Thyroid gland (tissue), 4 donors: Measurements from ENCODE around the gene GLRA2. TPM values are rescaled to one million over a fixed set of nuclear protein-coding genes. Genes with fewer than 3 reads are reported as not detected.

ENCODE experiments used
- DNase-seq, 2 donors: peaks; one replicate each; pipeline ENCODE4 v3.0.0-alpha.2; 2019
- H3K27ac ChIP-seq, 3 donors: fragments of 200-600 bp; sonication (generic); 1 replicate in 2 of 3; 2 replicates in 1 of 3; pipeline ENCODE4 v1.5.1; 2016 to 2019; ENCODE audit warnings: mild to moderate bottlenecking in 1 of 3, moderate library complexity in 1 of 3
- H3K27me3 ChIP-seq: fragments of 200-600 bp; sonication (generic); one replicate; pipeline ENCODE4 v1.5.1; 2019
- H3K36me3 ChIP-seq, 2 donors: fragments of 200-600 bp; sonication (generic); one replicate each; pipeline ENCODE4 v1.5.1; 2016 to 2019
- H3K4me1 ChIP-seq, 2 donors: fragments of 200-600 bp; sonication (generic); one replicate each; pipeline ENCODE4 v1.5.1; 2017 to 2019
- H3K4me3 ChIP-seq, 3 donors: fragments of 200-600 bp; sonication (generic); replicated peaks in 1 of 3; 1 replicate in 2 of 3; 2 replicates in 1 of 3; pipeline ENCODE4 v1.5.1; 2016; ENCODE audit warnings: mild to moderate bottlenecking in 1 of 3
- H3K9me3 ChIP-seq: fragments of 200-600 bp; sonication (generic); one replicate; pipeline ENCODE4 v1.5.1; 2017
- CTCF ChIP-seq, 6 experiments: fragments of 200-600 bp in 3 of 6; fragments of 450-650 bp in 3 of 6; sonication (generic) in 3 of 6; IDR thresholded peaks; one replicate each; pipeline ENCODE4 v1.5.1; 2016 to 2019; ENCODE audit warnings: antibody characterized with exemption in 6 of 6, mild to moderate bottlenecking in 2 of 6, inconsistent platforms in 1 of 6, moderate library complexity in 1 of 6
- POLR2A ChIP-seq, 2 donors: fragments of 450-650 bp; IDR thresholded peaks; one replicate each; pipeline ENCODE4 v1.6.1; 2017; ENCODE audit warnings: antibody characterized with exemption in 2 of 2, mild to moderate bottlenecking in 2 of 2, moderate library complexity in 1 of 2
- WGBS, 2 donors: methylation state at CpG; one replicate each; pipeline ENCODE4 v1.1.5; 2017; 5-methylcytosine and 5-hydroxymethylcytosine counted together
- intact Hi-C: fragments of 100-400 bp; cut with DNase I; formaldehyde crosslinking; loops from one replicate; pipeline ENCODE4 v1.15.1; 2023
- total RNA-seq, 4 donors: library from RNA; depleted of rRNA; stranded (reverse); fragments of >200 nt; gene quantifications; one replicate each; pipeline ENCODE4 v1.2.3, GENCODE V29; 2016

GLRA2 gene
- total RNA-seq, 4 donors from 2014 or later: not detected

GRCh38 chrX:14758029-14758491, 228.7 kb downstream of the GLRA2 start:
- Histone ChIP-seq H3K27ac (no peak overlapping the region), H3K27me3 (no peaks in the 10 kb centered on the region), H3K4me1 (no peaks in the 10 kb centered on the region), H3K4me3 (no peak overlapping the region), H3K36me3 (no peaks in the 10 kb centered on the region), H3K9me3 (no peaks in the 10 kb centered on the region)
- no peak for TF ChIP-seq POLR2A (IDR thresholded peaks at IDR 0.05)
- TF ChIP-seq CTCF (IDR thresholded peaks at IDR 0.05): no peak
- DNase-seq: no peak
- 94 to 95% methylated on average over 2 of the region's 6 CpGs for WGBS, 2 donors
- intact Hi-C loops: no loop called here

GRCh38 chrX:14775416-14775815, 246.1 kb downstream of the GLRA2 start:
- 6 to 56% methylated on average over 2 to 3 of the region's 3 CpGs for WGBS, 2 donors
- H3K9me3 ChIP-seq: no peaks in the 10 kb centered on the region
- no peak overlapping the region for H3K27ac ChIP-seq
- no peak overlapping the region for H3K4me3 ChIP-seq
- H3K27me3 ChIP-seq: no peaks in the 10 kb centered on the region
- TF ChIP-seq CTCF (IDR thresholded peaks at IDR 0.05) (no peak), POLR2A (IDR thresholded peaks at IDR 0.05) (no peak)
- H3K36me3 ChIP-seq: no peaks in the 10 kb centered on the region
- H3K4me1 ChIP-seq: peaks cover 0 to 10% of the 10 kb centered on the region in 2 donors
- intact Hi-C loops: no loop called here
- DNase-seq: peak; percentile 26 to 34

GRCh38 chrX:14776901-14777300, 247.6 kb downstream of the GLRA2 start:
- peaks cover 0 to 10% of the 10 kb centered on the region in 2 donors for H3K4me1 ChIP-seq
- WGBS, 2 donors: 30 to 45% methylated on average over 2 of the region's 2 CpGs
- H3K9me3 ChIP-seq: no peaks in the 10 kb centered on the region
- TF ChIP-seq CTCF (IDR thresholded peaks at IDR 0.05) (no peak), POLR2A (IDR thresholded peaks at IDR 0.05) (no peak)
- no peak overlapping the region for H3K27ac ChIP-seq
- intact Hi-C loops: no loop called here
- H3K36me3 ChIP-seq: no peaks in the 10 kb centered on the region
- no peak overlapping the region for H3K4me3 ChIP-seq
- DNase-seq: peak in 1 of 2 donors; percentile 3
- no peaks in the 10 kb centered on the region for H3K27me3 ChIP-seq

GRCh38 chrX:14777525-14777924, 248.2 kb downstream of the GLRA2 start:
- H3K4me1 ChIP-seq: peaks cover 0 to 10% of the 10 kb centered on the region in 2 donors
- no peak for TF ChIP-seq POLR2A (IDR thresholded peaks at IDR 0.05)
- no peak for TF ChIP-seq CTCF (IDR thresholded peaks at IDR 0.05)
- no peaks in the 10 kb centered on the region for H3K27me3 ChIP-seq
- H3K36me3 ChIP-seq: no peaks in the 10 kb centered on the region
- intact Hi-C loops: no loop called here
- 61 to 86% methylated on average over 2 of the region's 2 CpGs for WGBS, 2 donors
- H3K4me3 ChIP-seq: no peak overlapping the region
- no peak overlapping the region for H3K27ac ChIP-seq
- DNase-seq: no peak
- H3K9me3 ChIP-seq: no peaks in the 10 kb centered on the region

- Histone ChIP-seq H3K27ac (no peak overlapping the region), H3K4me3 (no peak overlapping the region), H3K27me3 (no peaks in the 10 kb centered on the region), H3K9me3 (no peaks in the 10 kb centered on the region), H3K36me3 (no peaks in the 10 kb centered on the region), H3K4me1 (peaks cover 0 to 10% of the 10 kb centered on the region in 2 donors)
- no peak for TF ChIP-seq CTCF (IDR thresholded peaks at IDR 0.05)
- TF ChIP-seq POLR2A (IDR thresholded peaks at IDR 0.05): no peak
- intact Hi-C loops: no loop called here
- 73 to 96% methylated on average over 1 of the region's 1 CpG for WGBS, 2 donors
- DNase-seq: no peak
Measured at GRCh38 chrX:14779580-14779979, 250.2 kb downstream of the GLRA2 start.
